Breast epithelium (tissue), 4 donors: ENCODE results near the gene SNRPN. TPM values are rescaled to one million over a fixed set of nuclear protein-coding genes. Genes with fewer than 3 reads are reported as not detected.
A peak's percentile ranks its signal among the peaks of the same experiment; 100 is the strongest.
"Not testable (repeated sequence)": the region's sequence is repeated elsewhere in the genome, so short reads cannot be mapped to it uniquely, and the experiment has no call there.

Experiments
- DNase-seq, 2 donors: peaks; one replicate each; pipeline ENCODE4 v3.0.0-alpha.2; 2019; ENCODE audit warnings: low spot score in 2 of 2
- H3K27ac ChIP-seq, 2 donors: fragments of 200-600 bp; sonication (generic) in 1 of 2; one replicate each; pipeline ENCODE4 v1.5.1; 2016 to 2019; ENCODE audit warnings: mild to moderate bottlenecking in 1 of 2
- H3K27me3 ChIP-seq, 2 donors: fragments of 200-600 bp; sonication (generic) in 1 of 2; one replicate each; pipeline versions ENCODE4 v1.5.1 to v1.6.0; 2017 to 2019; ENCODE audit warnings: control low read depth in 1 of 2, mild to moderate bottlenecking in 1 of 2
- H3K36me3 ChIP-seq: fragments of 200-600 bp; one replicate; pipeline ENCODE4 v1.5.1; 2019
- H3K4me1 ChIP-seq, 2 donors: fragments of 200-600 bp; sonication (generic); one replicate each; pipeline ENCODE4 v1.5.1; 2016 to 2019; ENCODE audit warnings: control low read depth in 1 of 2
- H3K4me3 ChIP-seq, 3 donors: fragments of 200-600 bp; sonication (generic); 1 replicate in 2 of 3; 2 replicates in 1 of 3; pipeline ENCODE4 v1.5.1; 2016 to 2019; ENCODE audit warnings: mild to moderate bottlenecking in 3 of 3, moderate library complexity in 2 of 3
- H3K9me3 ChIP-seq, 2 donors: fragments of 200-600 bp; sonication (generic) in 1 of 2; one replicate each; pipeline ENCODE4 v1.5.1; 2016 to 2019; ENCODE audit warnings: control low read depth in 1 of 2
- CTCF ChIP-seq, 3 donors: fragments of 450-650 bp; IDR thresholded peaks; one replicate each; pipeline ENCODE4 v1.5.1; 2016 to 2017; ENCODE audit warnings: antibody characterized with exemption in 3 of 3, mild to moderate bottlenecking in 3 of 3, moderate library complexity in 3 of 3
- POLR2A ChIP-seq: fragments of 450-650 bp; IDR thresholded peaks from one replicate; pipeline ENCODE4 v1.6.1; 2016; ENCODE audit warnings: antibody characterized with exemption, mild to moderate bottlenecking, moderate library complexity
- POLR2AphosphoS5 ChIP-seq, 3 donors: sonication (generic); formaldehyde crosslinking; IDR thresholded peaks; one replicate each; pipeline ENCODE4 v1.6.1; 2017; ENCODE audit warnings: antibody characterized with exemption in 3 of 3
- intact Hi-C: fragments of 100-400 bp; cut with DNase I; formaldehyde crosslinking; loops from one replicate; pipeline ENCODE4 v1.15.1; 2023; ENCODE audit warnings: low total_unique reads
- total RNA-seq, 3 donors: library from RNA; depleted of rRNA; stranded (reverse); fragments of >200 nt; gene quantifications; one replicate each; pipeline ENCODE4 v1.1.0, GENCODE V29; 2016

Gene SNRPN
- total RNA-seq, result 100 to 1,000 TPM in 2 of 3 donors, 10 to 100 TPM in 1; 64.5 to 145 (median 127) TPM

- H3K36me3 ChIP-seq, result no peaks in the 10 kb centered on the region
- no peaks in the 10 kb centered on the region for H3K4me1 ChIP-seq
- peak within 1 kb of the TSS; percentile 70 to 80 (median 70) for H3K4me3 ChIP-seq
- TF ChIP-seq CTCF (IDR thresholded peaks at IDR 0.05) (no peak), POLR2A (peak; percentile 53), POLR2AphosphoS5 (IDR thresholded peaks at IDR 0.05) (peak; percentile 39 to 79 (median 79))
- intact Hi-C loops, result no loop called here
- no peaks in the 10 kb centered on the region for H3K27me3 ChIP-seq
- DNase-seq, result peak; percentile 53 to 72
- peak within 1 kb of the TSS; percentile 90 to 96 for H3K27ac ChIP-seq
- H3K9me3 ChIP-seq, result no peaks in the 10 kb centered on the region
Observed at GRCh38 chr15:24954783-24955530, at the start of gene SNRPN, which contains the start of gene SNURF. TSS of gene SNRPN (plus strand) at chr15:24954987. CDS start at chr15:24974454, 19,467 bp downstream. TSS of gene SNURF (plus strand) at chr15:24954987. CDS start at chr15:24955049, 62 bp downstream.

GRCh38 chr15:24916305-24917009, 38.3 kb upstream of the SNRPN start:
- no peak for DNase-seq
- H3K9me3 ChIP-seq, result peaks cover 0 to 9% of the 10 kb centered on the region in 2 donors
- no peak for TF ChIP-seq POLR2AphosphoS5 (IDR thresholded peaks at IDR 0.05)
- no peak for TF ChIP-seq CTCF (IDR thresholded peaks at IDR 0.05)
- TF ChIP-seq POLR2A, result no peak
- no peak overlapping the region for H3K27ac ChIP-seq
- no peaks in the 10 kb centered on the region for H3K4me1 ChIP-seq
- no peaks in the 10 kb centered on the region for H3K36me3 ChIP-seq
- intact Hi-C loops, result no loop called here
- no peaks in the 10 kb centered on the region for H3K27me3 ChIP-seq
- H3K4me3 ChIP-seq, result no peak overlapping the region

- intact Hi-C loops, result no loop called here
- H3K27ac ChIP-seq, result no peak overlapping the region
- no peaks in the 10 kb centered on the region for H3K27me3 ChIP-seq
- TF ChIP-seq POLR2A, result no peak
- TF ChIP-seq CTCF (IDR thresholded peaks at IDR 0.05), result no peak
- no peak for TF ChIP-seq POLR2AphosphoS5 (IDR thresholded peaks at IDR 0.05)
- no peaks in the 10 kb centered on the region for H3K4me1 ChIP-seq
- no peaks in the 10 kb centered on the region for H3K36me3 ChIP-seq
- H3K4me3 ChIP-seq, result no peak overlapping the region
- H3K9me3 ChIP-seq, result peaks cover 0 to 9% of the 10 kb centered on the region in 2 donors
- DNase-seq, result no peak
Observed at GRCh38 chr15:24917431-24917830, 37.4 kb upstream of the SNRPN start.

GRCh38 chr15:24919446-24919845, 35.3 kb upstream of the SNRPN start:
- H3K36me3 ChIP-seq, result no peaks in the 10 kb centered on the region
- no peaks in the 10 kb centered on the region for H3K4me1 ChIP-seq
- no peaks in the 10 kb centered on the region for H3K27me3 ChIP-seq
- H3K4me3 ChIP-seq, result no peak overlapping the region
- peaks cover 0 to 9% of the 10 kb centered on the region in 2 donors for H3K9me3 ChIP-seq
- TF ChIP-seq CTCF (IDR thresholded peaks at IDR 0.05) (no peak), POLR2A (no peak), POLR2AphosphoS5 (IDR thresholded peaks at IDR 0.05) (no peak)
- intact Hi-C loops, result no loop called here
- no peak for DNase-seq
- H3K27ac ChIP-seq, result no peak overlapping the region

GRCh38 chr15:24922781-24923180, 32.0 kb upstream of the SNRPN start:
- H3K27ac ChIP-seq, DNase-seq, H3K4me3 ChIP-seq, H3K36me3 ChIP-seq, intact Hi-C loops, H3K4me1 ChIP-seq, H3K27me3 ChIP-seq, H3K9me3 ChIP-seq: not testable (repeated sequence)
